Embryonic facial prominence (tissue), 1 donor: ENCODE results near the gene CFAP300.

Source experiments
- DNase-seq: peaks from one replicate; pipeline ENCODE4 v3.0.0-alpha.2; 2016; ENCODE audit errors: extremely low spot score

Gene CFAP300

DNA sequence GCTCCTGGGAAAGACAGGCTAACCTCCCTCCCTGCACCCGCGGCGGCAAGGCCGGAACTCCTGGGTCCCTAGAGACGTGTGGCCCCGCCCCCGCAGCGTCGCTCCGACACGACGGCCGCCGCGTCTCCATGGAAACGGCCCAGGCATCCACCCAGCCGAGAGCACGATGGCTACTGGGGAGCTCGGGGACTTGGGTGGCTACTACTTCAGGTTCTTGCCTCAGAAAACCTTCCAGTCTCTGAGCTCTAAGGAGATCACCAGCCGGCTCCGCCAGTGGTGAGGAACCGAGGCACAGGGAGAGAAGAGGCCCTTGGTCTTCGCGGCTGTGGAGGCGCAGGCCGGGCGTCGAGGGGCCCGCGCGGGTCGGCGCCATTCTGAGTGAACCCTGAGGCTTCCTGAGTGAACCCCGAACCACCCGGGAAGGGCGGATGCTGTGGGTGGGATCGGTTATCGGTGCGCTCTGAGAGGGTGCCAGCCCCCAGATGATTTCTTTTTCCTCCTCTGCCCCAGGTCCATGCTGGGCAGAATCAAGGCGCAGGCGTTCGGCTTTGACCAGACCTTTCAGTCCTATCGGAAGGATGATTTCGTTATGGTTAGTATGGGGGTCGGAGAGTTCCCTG is at the start of gene CFAP300:
TSS of gene CFAP300 (plus strand) at position 133 of the 620 bp plus-strand sequence. CDS start at position 167, 34 bp downstream.
- DNase-seq = peak; percentile 61

DNA sequence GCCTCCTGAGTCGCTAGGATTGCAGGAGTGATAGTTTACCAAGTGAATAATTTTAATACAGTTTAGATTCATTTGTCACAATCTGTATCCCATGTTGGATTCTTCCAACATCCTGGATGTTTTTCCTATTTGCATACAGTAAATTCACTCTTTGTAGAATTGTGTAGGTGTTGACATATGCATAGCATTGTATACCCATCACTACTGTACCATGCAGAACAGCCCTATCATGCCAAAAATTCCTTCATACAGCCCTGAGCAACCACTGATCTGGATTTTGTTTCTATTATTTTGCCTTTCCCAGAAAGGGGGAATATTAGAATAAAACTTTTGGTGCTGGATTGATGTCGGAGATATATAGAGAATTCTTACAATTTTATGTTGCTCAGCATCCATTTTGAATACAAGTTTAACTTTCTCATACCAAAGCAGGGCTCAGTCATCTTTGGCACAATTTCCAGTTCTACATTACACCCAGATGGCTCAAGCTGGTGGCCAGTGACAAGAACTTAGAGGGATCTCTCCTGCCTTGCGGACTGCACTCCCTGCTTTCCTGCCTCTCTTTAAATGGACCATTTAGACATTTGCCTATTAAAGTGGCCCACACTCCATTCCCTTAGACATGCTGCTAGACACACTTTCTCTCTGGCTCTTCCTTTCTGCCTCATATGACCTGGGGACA is 45.4 kb upstream of the CFAP300 start:
- DNase-seq = no peak

DNA sequence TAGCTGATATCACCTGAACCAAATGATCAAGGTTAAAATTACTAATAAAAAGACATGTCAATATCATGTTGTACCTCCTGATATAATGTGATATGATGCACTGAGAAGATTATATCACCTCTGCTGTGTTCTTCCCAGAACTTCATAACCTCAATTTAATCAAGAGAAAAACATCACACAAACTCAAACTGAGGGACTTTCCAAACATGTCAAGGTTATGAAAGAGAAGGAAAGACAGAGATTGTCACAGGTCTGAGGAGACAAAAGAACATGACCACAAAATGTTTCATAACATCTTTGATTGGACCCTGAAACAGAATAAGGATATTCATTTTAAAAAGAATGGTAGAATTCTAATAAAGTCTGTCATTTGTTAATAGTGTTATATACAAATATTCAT is 43.0 kb upstream of the CFAP300 start:
- DNase-seq = no peak

DNA sequence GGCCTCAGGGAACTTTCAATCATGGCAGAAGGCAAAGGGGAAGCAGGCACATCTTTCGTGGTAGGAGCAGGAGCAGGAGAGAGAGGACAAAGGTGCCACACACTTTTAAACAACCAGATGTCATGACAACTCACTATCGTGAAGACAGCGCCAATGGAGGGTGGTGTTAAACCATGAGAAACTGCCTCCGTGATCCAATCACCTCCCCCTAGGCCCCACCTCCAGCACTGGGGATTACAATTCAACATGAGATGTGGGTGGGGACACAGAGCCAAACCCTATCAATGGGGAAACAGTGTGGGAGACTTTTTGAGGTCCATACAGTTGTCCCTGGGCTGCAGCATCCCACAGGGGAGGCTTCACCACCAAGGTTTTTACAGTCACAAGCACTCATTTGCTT is 41.9 kb upstream of the CFAP300 start:
- no peak for DNase-seq

DNA sequence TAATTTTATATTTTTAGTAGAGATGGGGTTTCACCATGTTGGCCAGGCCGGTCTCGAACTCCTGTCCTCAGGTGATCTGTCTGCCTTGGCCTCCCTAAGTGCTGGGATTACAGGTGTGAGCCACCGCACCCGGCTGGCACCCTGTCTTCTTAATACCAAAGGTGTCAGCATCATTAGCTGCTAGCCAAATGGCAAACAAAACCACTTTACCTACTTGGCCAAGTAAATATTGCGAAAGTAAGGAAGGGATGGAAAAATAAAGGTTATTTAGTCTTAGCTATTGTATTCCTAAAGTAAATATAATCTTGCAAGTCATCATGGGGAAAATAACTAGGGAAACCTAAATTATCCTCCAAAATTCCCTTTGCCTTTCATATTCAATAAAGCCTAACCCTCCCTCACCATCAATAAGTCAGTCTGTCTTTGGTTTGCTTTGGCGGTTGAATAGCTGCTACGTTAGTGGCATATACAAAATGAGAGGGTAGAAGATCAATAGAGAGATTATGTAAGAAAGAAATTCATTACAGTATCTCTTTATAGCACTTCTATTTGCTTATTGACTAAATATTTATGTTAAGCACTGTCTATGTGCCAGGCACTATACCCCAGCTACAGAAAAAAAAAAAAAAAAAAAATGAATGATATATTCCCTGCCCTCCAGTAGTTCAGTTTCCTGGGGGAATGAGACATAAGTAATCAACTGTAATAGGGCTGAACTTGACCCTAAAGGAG is 40.2 kb upstream of the CFAP300 start:
- no peak for DNase-seq

DNA sequence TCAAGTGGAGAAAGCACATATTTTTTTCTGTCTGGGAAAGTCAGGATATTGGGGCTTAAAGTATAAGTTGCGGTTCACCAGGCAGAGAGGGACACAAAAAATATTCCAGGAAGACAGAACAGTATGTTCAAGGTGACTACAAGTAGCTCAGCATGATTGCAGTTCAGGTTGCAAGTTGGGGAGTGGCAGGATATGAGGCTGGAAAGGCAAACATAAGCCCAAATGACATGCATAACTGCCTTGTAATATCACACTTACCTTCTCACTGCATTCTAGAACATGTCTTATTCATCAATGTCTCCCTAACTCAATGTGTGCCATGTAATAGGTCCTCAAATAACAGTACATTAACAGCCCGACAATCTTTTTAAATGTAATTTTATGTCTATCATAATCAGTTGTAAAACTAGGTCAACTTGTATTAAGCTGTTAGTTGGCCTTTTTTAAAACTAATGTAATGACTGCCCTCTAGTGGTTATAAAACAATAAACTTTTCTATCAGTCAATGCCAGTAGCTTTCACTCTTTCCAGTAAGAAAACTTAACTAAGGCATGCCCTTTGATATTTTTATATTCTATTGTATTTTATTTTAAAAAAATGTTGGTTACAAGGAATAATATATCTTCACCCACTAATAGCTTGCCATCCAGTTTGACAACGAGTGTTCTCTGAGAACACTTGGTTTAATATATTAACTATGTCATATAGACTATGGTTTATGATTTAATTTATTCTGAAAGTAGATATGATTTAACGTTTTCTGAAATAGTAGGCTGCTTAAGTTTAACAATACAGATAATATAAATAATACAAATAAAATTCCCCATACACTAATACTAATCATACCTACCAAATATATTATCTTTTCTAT is 39.4 kb upstream of the CFAP300 start:
- DNase-seq = peak; percentile 45

DNA sequence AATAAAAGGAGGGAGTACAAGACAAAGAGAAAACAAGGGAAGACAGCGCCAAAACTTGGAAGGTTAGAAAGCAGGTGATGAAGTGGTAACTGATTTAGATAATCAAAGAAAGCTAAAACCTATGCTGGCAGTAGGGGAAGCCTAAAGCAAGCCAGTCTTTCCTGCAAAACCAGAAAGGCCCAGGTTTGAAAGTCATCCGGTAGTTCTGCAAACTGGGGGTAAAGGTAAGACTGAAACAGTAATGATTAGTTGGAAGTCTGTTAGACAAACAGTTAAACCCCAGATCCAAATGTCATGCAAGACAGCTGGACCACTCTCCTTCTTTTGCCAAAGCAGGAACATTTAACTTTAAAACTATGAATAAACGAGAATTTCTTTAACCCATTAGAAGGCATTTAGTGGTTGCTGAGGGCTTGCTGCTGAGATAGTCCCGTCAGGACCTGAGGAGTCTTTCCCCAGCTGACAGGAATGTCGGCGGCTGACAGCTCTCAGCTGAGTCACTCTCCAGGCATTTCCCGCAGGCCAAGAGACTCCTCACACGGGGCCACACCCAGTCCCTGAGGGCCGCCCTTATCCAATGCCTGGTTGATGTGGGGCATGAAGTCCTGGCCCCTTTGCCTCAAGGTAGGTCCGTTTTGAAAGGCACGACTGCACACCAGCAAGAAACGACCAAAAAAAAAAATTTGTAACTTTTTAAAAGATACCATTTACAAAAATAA is 36.3 kb upstream of the CFAP300 start:
- no peak for DNase-seq

DNA sequence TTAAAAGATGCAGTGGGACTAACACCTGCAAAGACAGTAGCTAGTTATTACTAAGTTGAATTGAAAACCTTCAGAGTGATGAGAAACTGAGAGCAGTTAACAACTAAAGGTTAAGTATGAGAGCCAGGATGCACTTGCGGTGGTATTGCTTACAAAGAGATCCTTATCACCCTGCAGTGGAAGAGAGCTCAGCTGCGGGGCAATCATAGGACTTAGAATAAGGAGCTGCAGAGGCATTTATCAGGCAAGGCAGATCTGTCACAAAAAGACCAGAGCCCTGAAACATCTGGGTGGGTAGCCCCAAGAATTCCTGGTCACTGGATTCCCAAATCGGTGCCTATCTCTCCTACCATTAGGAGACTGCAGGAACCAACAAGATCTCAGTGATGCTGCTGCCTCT is 34.3 kb upstream of the CFAP300 start:
- DNase-seq = no peak

DNA sequence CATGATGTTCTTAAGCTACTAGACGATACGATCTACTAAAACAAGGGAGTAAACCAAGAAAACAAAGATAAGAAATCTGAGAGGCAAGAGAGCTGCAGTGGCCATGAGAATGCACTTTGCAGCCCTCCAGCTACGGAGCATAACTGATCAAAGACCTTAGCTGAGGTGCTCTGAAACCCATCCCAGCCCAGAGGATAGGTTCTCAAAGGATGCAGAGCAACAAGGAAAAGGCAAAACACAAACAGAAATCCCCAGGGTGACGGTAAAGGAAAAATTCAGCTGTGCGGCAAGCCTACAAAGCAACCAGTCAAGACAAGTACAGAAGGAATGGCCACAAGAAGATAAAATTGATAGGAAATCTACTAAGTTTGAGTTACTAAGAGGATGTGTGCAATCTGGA is 32.5 kb upstream of the CFAP300 start:
- no peak for DNase-seq

DNA sequence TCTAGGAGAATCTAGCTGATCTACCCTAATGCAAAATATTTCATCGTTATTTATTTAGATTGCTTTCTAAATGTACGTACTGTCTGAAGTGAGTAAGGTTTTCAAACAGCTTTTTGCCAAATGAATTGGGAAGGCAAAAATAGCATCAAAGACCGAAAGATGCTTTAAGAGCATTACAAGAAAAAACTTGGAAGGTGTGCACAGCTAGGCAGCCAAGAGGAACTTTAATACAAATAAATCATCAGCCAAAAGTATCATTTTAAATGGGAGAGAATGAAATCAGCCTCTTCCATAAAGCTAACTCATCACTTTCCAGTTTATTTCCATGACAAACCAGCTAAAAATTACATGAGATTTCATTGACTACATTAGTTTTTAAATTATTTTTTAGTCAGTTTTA is 30.2 kb upstream of the CFAP300 start:
- DNase-seq = no peak

DNA sequence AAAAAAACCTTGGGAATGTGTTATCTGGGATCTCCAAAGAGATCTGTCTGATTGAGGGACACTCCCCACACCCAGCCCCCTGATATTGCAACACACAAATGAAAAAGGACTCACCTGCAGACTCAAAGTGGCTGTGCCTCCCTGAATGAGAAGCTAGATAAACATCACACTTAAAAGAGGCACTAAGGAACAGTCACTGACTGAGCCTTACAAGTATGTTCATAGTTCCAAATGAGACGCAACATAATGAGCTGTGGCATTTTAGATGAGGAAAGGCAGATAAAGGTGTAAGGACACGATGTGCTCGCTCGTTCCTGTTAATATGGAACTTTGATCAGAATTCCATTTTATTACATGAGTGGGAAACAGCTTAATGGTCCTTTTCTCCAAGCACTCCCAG is 21.0 kb upstream of the CFAP300 start:
- DNase-seq = no peak

DNA sequence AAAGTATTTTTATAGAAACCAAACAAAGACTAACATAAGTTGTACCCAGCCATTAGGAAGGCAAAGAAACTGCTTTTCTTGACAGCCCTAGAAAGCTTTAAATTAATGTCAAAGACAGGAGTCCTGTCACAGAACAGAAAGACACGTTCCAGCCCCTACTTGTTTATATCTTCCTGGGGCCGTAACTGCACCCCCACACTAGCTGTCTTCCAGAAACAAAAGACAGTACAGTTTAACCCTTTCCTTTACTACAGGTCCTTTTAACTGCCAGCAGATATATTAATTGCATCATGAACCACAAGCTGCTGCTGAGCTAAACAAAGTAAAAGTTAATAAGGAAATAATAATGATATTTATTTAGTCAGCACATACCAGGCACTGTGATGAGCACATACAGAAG is 20.3 kb upstream of the CFAP300 start:
- DNase-seq = no peak

DNA sequence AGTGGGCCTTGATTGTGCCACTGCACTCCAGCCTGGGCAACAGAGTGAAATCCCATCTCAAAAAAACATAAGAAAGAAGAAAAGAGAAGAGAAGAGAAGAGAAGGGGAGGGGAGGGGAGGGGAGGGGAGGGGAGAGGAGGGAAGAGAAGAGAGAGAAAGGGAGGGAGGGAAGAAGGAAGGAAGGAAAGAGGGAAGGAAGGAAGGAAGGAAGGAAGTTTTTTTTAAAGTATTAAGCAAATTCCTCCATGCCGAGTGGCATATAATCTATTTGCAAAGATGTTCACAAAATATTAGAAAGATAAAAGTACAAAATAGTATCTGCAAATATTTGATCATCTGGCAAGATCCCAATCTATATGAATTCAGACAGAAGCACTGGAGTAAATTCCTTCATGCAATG is 10.5 kb upstream of the CFAP300 start:
- DNase-seq = no peak

DNA sequence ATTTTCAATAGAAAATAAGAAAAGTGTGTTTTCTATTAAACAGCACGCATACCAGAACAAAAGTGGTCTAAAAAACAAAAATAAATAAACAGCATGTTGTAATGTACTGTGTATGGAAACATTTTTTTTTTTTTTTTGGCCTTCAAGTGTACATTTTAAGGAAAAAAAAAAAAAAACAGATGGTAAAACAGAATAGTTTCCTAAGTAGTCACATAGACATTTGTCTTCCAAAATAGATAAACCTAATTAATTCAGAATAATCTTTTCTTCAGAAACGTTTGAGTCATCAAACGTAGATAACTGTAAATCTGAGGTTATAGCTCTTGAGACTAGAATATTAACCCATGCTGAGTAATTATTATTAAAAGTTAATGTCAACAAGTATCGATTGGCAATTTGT is 396 bp upstream of the CFAP300 start:
- peak; percentile 27 for DNase-seq

DNA sequence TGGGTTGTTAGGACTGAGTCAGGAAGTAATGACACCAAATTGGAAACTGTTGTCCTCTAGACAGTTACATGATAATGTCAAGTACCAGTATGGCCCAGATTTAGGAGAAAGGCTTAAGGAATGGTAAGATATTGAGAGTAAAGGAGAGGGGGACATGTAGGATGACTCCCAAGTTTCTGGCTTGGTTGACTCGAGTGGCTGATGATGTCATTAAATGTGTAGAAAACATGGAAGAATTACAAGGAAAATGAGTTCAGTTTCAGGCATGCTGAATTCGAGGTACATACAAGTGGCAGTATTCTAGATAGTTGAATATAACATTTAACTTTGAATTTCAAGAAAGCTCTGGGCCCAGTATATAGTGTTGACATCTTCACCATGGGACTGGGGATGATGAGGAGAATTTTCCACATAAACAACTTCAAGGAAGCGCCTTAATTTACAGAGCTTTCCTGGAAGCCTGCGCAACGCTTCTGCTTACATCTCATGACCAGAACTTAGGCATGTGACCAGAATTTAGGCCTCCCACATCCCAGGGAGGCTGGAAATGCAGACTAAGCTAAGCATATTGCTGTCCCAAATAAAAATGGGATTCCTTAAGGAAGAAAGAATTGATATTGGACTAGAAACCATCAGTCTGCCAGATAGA is 3.8 kb downstream of the CFAP300 start:
- no peak for DNase-seq

DNA sequence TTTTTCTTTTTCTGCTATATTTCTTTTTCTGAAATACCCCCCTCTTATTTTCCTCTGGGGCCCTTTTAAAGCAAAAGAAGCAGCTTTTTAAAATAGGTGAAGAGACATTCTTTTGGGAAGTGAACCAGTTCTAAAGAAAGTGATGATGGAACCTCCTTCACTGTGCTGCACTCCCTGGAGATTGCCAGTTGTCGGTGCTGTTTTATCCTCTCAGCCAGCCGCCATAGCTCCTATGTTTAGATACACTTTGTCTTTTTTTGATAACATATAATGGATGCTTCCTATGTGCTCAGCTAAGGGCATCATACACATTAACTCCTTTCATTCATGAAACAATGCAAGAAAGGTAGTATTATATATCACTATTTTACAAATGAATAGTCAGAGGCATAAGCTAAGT is 14.0 kb downstream of the CFAP300 start:
- no peak for DNase-seq

DNA sequence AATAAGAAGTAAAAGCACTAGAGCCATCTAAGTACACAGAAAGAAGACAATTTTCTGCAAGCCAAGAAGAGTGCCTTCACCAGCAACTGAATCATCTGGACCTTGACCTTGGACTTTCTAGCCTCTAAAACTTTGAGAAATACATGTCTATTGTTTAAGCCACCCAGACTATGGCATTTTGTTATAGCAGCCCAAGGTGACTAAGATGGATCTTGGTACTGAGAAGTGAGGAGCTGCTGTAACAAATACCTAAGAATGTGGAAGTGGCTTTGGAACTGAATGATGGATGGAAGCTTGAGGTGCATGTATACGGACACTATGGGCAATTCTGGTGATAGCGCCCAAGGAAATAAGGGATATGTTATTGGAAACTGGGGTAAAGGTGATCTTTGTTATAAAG is 14.9 kb downstream of the CFAP300 start:
- DNase-seq = no peak

DNA sequence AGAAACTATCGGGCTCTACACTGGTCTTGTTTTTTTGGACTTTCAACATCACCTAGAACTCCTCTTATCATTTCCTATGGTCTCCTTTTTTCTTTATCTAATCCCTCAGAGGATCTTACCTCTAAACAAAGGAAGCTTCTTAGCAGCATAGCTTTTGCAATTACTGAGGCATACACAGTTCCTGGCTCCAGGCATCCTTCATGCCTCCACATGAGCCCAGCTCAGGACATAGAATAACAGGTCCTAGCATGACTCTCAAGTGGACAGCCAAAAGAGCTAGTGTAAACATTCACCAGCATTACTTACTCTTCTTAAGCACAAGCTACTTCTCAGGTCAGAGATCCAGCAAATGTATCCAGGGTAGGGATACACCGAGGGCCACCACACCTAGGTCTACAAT is 17.1 kb downstream of the CFAP300 start:
- no peak for DNase-seq

DNA sequence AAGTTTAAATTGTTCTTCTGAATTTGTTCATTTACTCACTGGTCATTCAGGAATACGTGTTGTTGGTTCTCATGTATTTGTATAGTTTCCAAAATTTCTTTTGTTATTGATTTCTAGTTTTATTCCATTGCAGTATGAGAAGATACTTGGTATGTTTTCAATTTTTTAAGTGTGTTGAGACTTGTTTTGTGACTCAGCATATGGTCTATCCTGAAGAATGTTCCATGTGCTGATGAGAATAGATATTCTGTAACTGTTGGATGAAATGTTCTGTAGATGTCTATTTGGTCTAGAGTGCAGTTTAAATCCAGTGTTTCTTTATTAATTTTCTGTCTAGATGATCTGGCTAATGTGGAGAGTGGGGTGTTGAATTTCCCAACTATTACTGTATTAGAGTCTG is 23.5 kb downstream of the CFAP300 start:
- DNase-seq = no peak

DNA sequence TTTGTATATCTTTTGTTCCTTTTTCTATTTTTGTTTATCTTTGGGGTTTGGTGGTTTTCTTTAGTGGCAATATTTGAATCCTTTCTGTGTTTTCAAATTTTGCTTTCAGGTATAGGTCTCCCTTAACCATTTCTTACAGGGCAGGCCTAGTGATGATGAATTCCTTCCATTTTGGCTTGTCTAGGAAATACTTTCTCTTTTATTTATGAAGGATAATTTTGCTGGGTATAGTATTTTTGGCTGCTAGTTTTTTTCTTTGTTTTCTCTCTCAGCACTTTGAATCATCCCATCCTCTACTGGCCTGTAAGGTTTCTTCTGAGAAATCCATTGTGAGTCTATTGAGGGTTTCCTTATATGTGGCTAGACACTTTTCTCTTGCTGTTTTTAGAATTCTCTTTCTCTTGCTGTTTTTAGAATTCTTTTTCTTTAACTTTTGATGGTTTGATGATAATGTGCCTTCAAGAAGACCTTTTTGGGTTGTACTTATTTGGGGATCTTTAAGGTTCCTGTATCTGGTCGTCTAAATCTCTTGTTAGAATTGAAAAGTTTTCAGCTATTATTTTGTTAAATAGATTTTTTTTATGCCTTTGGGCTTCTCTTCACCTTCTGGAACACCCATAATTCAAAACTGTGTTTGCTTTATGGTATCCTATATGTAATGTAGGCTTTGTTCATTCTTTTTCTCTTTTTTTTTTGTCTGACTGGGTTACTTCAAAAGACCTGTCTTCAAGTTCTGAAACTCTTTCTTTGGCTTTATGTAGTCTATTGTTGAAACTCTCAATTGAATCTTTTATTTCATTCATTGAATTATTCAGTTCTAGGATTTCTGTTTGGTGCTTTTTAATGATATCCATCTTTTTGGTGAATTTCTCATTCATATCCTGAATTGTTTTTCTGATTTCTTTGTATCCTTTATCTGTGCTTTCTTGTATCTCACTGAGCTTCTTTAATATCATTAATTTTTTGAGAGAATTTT is 24.5 kb downstream of the CFAP300 start:
- no peak for DNase-seq
